MG63 (cell line): Measurements from ENCODE around the gene SH2D4B. TPM values are rescaled to one million over a fixed set of nuclear protein-coding genes. Genes with fewer than 3 reads are reported as not detected.

Source experiments
- DNase-seq: peaks from one replicate; pipeline ENCODE4 v3.0.0-alpha.2; 2020
- H3K27me3 ChIP-seq: fragments of 250-450 bp; sonication (Bioruptor Pico); 2 replicates; pipeline ENCODE4 v1.5.1; 2020; ENCODE audit warnings: mild to moderate bottlenecking, moderate library complexity
- H3K36me3 ChIP-seq: fragments of 250-450 bp; sonication (Bioruptor Pico); 2 replicates; pipeline ENCODE4 v1.5.1; 2020; ENCODE audit warnings: mild to moderate bottlenecking, moderate library complexity
- H3K4me3 ChIP-seq: fragments of 250-450 bp; sonication (Bioruptor Pico); 2 replicates; pipeline ENCODE4 v1.5.1; 2020; ENCODE audit warnings: mild to moderate bottlenecking, moderate library complexity
- H3K9me3 ChIP-seq: fragments of 250-450 bp; sonication (Bioruptor Pico); 2 replicates; pipeline ENCODE4 v1.5.1; 2020; ENCODE audit warnings: mild to moderate bottlenecking, moderate library complexity
- total RNA-seq: library from RNA; depleted of rRNA; stranded (reverse); fragments of >200 nt; shearing (Covaris generic); gene quantifications from 2 replicates; pipeline ENCODE4 v1.2.3, GENCODE V29; 2014; ENCODE audit warnings: low replicate concordance

SH2D4B gene
- total RNA-seq, 1 experiment from 2014 or later, result not detected

DNA sequence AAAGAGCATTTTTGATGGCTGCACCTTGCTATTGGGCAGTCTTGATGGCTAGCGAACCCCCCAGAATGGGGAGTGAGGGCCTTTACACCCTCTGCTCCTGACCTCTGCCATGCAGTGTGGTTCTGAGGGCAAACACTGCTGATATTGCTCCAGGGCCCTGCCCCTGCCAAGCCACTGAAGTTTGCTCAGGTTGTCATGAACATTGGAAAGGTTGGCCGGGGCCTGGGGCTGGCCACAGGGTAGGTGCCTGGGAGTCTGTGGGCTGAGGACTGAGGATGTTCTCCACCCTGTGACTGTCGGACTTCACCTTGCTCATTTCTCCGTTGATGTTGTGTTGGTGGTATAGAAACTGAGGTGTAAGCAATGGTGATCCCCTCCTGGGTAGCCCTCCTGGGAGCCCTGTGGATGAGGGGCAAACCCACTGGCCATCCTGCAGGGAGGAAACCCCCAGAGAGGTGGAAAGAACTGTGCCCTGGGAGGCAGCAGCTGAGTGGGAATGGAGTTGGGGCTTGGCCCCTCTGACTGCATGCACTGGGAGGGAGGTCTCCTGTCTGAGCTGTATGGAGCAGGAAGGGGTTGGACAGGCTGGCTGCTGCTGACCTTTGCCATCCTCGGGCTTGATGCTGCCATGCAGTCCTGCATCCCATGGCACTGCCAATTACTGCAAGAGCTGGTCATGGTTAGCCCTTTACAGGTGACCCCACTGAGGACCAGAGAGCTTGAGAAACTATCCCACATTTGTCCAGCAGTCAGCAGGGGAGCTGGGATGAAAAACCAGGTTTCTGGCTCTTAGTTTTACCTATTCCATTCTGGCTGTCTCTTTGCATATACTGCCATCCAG, 77.1 kb downstream of the SH2D4B start:
- H3K36me3 ChIP-seq, result no peaks in the 10 kb centered on the region
- no peaks in the 10 kb centered on the region for H3K27me3 ChIP-seq
- H3K4me3 ChIP-seq, result no peak overlapping the region
- no peaks in the 10 kb centered on the region for H3K9me3 ChIP-seq
- no peak for DNase-seq

DNA sequence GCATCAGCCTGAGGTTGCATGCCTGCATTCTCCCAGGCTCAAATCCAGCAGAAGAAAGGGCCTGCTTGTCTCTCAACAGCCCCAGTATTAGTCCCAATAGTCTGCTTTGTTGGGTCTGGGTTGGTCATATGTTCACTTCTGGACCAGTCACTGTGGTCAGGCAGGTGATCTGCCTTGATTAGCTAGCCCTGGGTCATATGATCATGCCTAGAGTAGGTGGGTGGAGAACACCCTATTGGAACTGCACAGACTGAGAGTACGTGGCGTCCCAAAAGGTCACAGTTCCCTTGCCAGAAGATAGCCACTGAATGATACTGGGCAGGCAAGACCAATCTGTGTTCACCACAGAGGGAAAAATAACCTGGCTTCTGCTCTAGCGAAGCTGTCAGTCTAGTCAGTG, 80.1 kb downstream of the SH2D4B start:
- DNase-seq, result no peak
- H3K9me3 ChIP-seq, result no peaks in the 10 kb centered on the region
- H3K36me3 ChIP-seq, result no peaks in the 10 kb centered on the region
- H3K4me3 ChIP-seq, result no peak overlapping the region
- no peaks in the 10 kb centered on the region for H3K27me3 ChIP-seq

GRCh38 chr10:80619036-80619435, 81.3 kb downstream of the SH2D4B start:
- H3K9me3 ChIP-seq, result no peaks in the 10 kb centered on the region
- H3K4me3 ChIP-seq, result no peak overlapping the region
- H3K36me3 ChIP-seq, result no peaks in the 10 kb centered on the region
- no peak for DNase-seq
- no peaks in the 10 kb centered on the region for H3K27me3 ChIP-seq

GRCh38 chr10:80622153-80622552, 84.5 kb downstream of the SH2D4B start:
- no peak for DNase-seq
- H3K4me3 ChIP-seq, result no peak overlapping the region
- no peaks in the 10 kb centered on the region for H3K9me3 ChIP-seq
- H3K36me3 ChIP-seq, result no peaks in the 10 kb centered on the region
- no peaks in the 10 kb centered on the region for H3K27me3 ChIP-seq

GRCh38 chr10:80630324-80630723, 92.6 kb downstream of the SH2D4B start:
- no peak for DNase-seq
- Histone ChIP-seq H3K9me3 (no peaks in the 10 kb centered on the region), H3K4me3 (no peak overlapping the region), H3K27me3 (no peaks in the 10 kb centered on the region), H3K36me3 (no peaks in the 10 kb centered on the region)

- Histone ChIP-seq H3K4me3 (no peak overlapping the region), H3K27me3 (no peaks in the 10 kb centered on the region), H3K36me3 (no peaks in the 10 kb centered on the region), H3K9me3 (no peaks in the 10 kb centered on the region)
- no peak for DNase-seq
Observed at GRCh38 chr10:80632742-80633141, 95.0 kb downstream of the SH2D4B start.

- DNase-seq, result no peak
- no peaks in the 10 kb centered on the region for H3K9me3 ChIP-seq
- no peaks in the 10 kb centered on the region for H3K27me3 ChIP-seq
- no peak overlapping the region for H3K4me3 ChIP-seq
- H3K36me3 ChIP-seq, result no peaks in the 10 kb centered on the region
Observed at GRCh38 chr10:80633383-80633860, 95.7 kb downstream of the SH2D4B start.

- Histone ChIP-seq H3K9me3 (no peaks in the 10 kb centered on the region), H3K27me3 (no peaks in the 10 kb centered on the region), H3K36me3 (no peaks in the 10 kb centered on the region), H3K4me3 (no peak overlapping the region)
- no peak for DNase-seq
Observed at GRCh38 chr10:80633910-80634309, 96.2 kb downstream of the SH2D4B start.

- Histone ChIP-seq H3K9me3 (no peaks in the 10 kb centered on the region), H3K36me3 (no peaks in the 10 kb centered on the region), H3K4me3 (no peak overlapping the region), H3K27me3 (no peaks in the 10 kb centered on the region)
- no peak for DNase-seq
Observed at GRCh38 chr10:80642661-80643060, 105.0 kb downstream of the SH2D4B start.

GRCh38 chr10:80646366-80646765, 108.7 kb downstream of the SH2D4B start:
- Histone ChIP-seq H3K36me3 (no peaks in the 10 kb centered on the region), H3K9me3 (no peaks in the 10 kb centered on the region), H3K27me3 (no peaks in the 10 kb centered on the region), H3K4me3 (no peak overlapping the region)
- DNase-seq, result no peak

GRCh38 chr10:80647173-80647833, 109.6 kb downstream of the SH2D4B start:
- Histone ChIP-seq H3K4me3 (no peak overlapping the region), H3K9me3 (no peaks in the 10 kb centered on the region), H3K27me3 (no peaks in the 10 kb centered on the region), H3K36me3 (no peaks in the 10 kb centered on the region)
- no peak for DNase-seq

- no peak for DNase-seq
- no peak overlapping the region for H3K4me3 ChIP-seq
- no peaks in the 10 kb centered on the region for H3K36me3 ChIP-seq
- H3K27me3 ChIP-seq, result no peaks in the 10 kb centered on the region
- H3K9me3 ChIP-seq, result no peaks in the 10 kb centered on the region
Observed at GRCh38 chr10:80648106-80648505, 110.4 kb downstream of the SH2D4B start.

- Histone ChIP-seq H3K36me3 (no peaks in the 10 kb centered on the region), H3K27me3 (no peaks in the 10 kb centered on the region), H3K4me3 (no peak overlapping the region), H3K9me3 (no peaks in the 10 kb centered on the region)
- no peak for DNase-seq
Observed at GRCh38 chr10:80649183-80649582, 111.5 kb downstream of the SH2D4B start.

DNA sequence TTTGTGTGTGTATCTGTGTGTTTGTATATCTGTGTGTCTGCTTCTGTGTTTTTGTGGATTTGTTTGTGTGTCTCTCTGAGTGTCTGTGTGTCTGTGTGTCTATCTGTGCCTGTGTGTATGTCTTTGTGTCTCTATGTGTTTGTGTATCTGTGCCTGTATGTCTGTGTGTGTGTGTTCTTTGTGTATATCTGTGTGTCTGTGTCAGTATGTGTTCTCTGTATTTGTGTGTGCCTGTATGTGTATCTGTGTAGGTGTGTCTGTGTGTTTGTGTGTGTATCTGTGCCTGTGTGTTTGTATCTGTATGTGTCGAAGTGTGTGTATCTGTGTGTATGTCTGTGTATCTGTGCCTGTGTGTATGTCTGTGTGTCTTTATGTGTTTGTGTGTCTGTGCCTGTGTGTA, 118.2 kb downstream of the SH2D4B start:
- no peaks in the 10 kb centered on the region for H3K9me3 ChIP-seq
- no peaks in the 10 kb centered on the region for H3K36me3 ChIP-seq
- DNase-seq, result no peak
- H3K4me3 ChIP-seq, result no peak overlapping the region
- no peaks in the 10 kb centered on the region for H3K27me3 ChIP-seq

DNA sequence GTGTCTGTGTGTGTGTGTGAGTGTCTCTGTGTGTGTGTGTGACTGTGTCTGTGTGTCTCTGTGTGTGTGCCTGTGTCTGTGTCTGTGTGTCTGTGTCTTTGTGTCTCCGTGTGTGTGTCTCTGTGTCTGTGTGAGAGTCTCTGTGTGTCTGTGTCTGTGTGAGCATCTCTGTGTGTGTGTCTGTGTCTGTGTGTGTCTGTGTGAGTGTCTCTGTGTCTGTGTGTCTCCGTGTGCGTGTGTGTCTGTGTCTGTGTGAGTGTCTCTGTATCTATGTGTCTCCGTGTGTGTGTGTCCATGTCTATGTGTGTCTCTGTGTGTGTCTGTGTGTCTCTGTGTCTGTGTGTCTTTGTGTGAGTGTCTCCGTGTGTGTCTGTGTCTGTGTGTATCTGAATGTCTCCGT, 120.4 kb downstream of the SH2D4B start:
- no peak overlapping the region for H3K4me3 ChIP-seq
- no peaks in the 10 kb centered on the region for H3K9me3 ChIP-seq
- H3K27me3 ChIP-seq, result no peaks in the 10 kb centered on the region
- DNase-seq, result no peak
- no peaks in the 10 kb centered on the region for H3K36me3 ChIP-seq

DNA sequence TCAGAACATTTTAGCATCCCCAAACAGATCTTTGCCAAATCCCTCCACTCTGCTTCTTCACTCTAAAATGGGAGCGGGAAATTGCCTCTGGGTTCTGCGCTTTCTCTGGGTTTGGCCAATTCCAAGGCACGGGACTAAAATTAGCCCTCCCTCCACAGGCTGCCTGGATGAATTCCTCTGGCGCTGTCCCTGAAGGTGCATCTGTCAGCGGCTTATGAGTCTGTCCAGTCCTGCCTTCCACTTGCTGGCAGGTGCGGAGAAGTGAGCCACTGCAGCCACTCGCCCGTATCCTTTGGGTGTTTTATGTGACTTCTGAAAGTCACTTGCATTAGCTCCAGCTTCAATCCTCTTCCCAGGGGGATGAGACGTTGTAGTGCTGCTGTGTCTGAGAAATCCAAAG, 121.6 kb downstream of the SH2D4B start:
- Histone ChIP-seq H3K27me3 (no peaks in the 10 kb centered on the region), H3K4me3 (no peak overlapping the region), H3K36me3 (no peaks in the 10 kb centered on the region), H3K9me3 (no peaks in the 10 kb centered on the region)
- no peak for DNase-seq

GRCh38 chr10:80660266-80660665, 122.6 kb downstream of the SH2D4B start:
- Histone ChIP-seq H3K27me3 (no peaks in the 10 kb centered on the region), H3K4me3 (no peak overlapping the region), H3K36me3 (no peaks in the 10 kb centered on the region), H3K9me3 (no peaks in the 10 kb centered on the region)
- DNase-seq, result no peak

GRCh38 chr10:80660736-80661135, 123.0 kb downstream of the SH2D4B start:
- Histone ChIP-seq H3K36me3 (no peaks in the 10 kb centered on the region), H3K27me3 (no peaks in the 10 kb centered on the region), H3K4me3 (no peak overlapping the region), H3K9me3 (no peaks in the 10 kb centered on the region)
- no peak for DNase-seq
